Measurements from ENCODE around the gene LRRC3.

Gene LRRC3

GRCh38 chr21:44445145-44445812, 10.0 kb upstream of the LRRC3 start:
- no peak overlapping the region for H3K4me3 Mint-ChIP-seq
- no peaks in the 10 kb centered on the region for H3K4me1 Mint-ChIP-seq
- DNase-seq (ENCODE audit: low spot score in 2 of 2) (no peak), ATAC-seq (replicated peaks; ENCODE audit: extremely low read depth, poor library complexity, severe bottlenecking) (no peak)
- peaks cover 40% of the 10 kb centered on the region for H3K27me3 Mint-ChIP-seq
- H3K36me3 Mint-ChIP-seq (ENCODE audit: insufficient read depth), result peaks cover 3% of the 10 kb centered on the region
- no peaks in the 10 kb centered on the region for H3K9me3 Mint-ChIP-seq
- no peak overlapping the region for H3K27ac Mint-ChIP-seq (ENCODE audit: low read depth)

GRCh38 chr21:44448651-44449131, 6.6 kb upstream of the LRRC3 start:
- H3K27me3 Mint-ChIP-seq, result peaks cover 64% of the 10 kb centered on the region
- H3K36me3 Mint-ChIP-seq (ENCODE audit: insufficient read depth), result peaks cover 2% of the 10 kb centered on the region

GRCh38 chr21:44449473-44450363, 5.6 kb upstream of the LRRC3 start:
- Mint-ChIP-seq H3K4me3 (no peak overlapping the region), H3K27me3 (peaks cover 58% of the 10 kb centered on the region), H3K9me3 (peaks cover 9% of the 10 kb centered on the region), H3K4me1 (no peaks in the 10 kb centered on the region), H3K36me3 (ENCODE audit: insufficient read depth) (peaks cover 3% of the 10 kb centered on the region), H3K27ac (ENCODE audit: low read depth) (no peak overlapping the region)
- DNase-seq (ENCODE audit: low spot score in 2 of 2) (no peak), ATAC-seq (replicated peaks; ENCODE audit: extremely low read depth, poor library complexity, severe bottlenecking) (no peak)

More at GRCh38 chr21:44448651-44449131, 6.6 kb upstream of the LRRC3 start:
- DNase-seq (ENCODE audit: low spot score in 2 of 2), result no peak
- H3K4me1 Mint-ChIP-seq, result no peaks in the 10 kb centered on the region
- H3K4me3 Mint-ChIP-seq, result no peak overlapping the region
- ATAC-seq (replicated peaks; ENCODE audit: extremely low read depth, poor library complexity, severe bottlenecking), result no peak
- H3K27ac Mint-ChIP-seq (ENCODE audit: low read depth), result no peak overlapping the region
- H3K9me3 Mint-ChIP-seq, result peaks cover under 1% of the 10 kb centered on the region

GRCh38 chr21:44450402-44450801, 4.9 kb upstream of the LRRC3 start:
- peaks cover 9% of the 10 kb centered on the region for H3K9me3 Mint-ChIP-seq
- DNase-seq (ENCODE audit: low spot score in 2 of 2) (no peak), ATAC-seq (replicated peaks; ENCODE audit: extremely low read depth, poor library complexity, severe bottlenecking) (no peak)
- H3K27ac Mint-ChIP-seq (ENCODE audit: low read depth), result no peak overlapping the region
- H3K4me3 Mint-ChIP-seq, result no peak overlapping the region
- H3K36me3 Mint-ChIP-seq (ENCODE audit: insufficient read depth), result peaks cover 6% of the 10 kb centered on the region
- H3K4me1 Mint-ChIP-seq, result no peaks in the 10 kb centered on the region
- peaks cover 51% of the 10 kb centered on the region for H3K27me3 Mint-ChIP-seq

GRCh38 chr21:44450999-44451398, 4.3 kb upstream of the LRRC3 start:
- Mint-ChIP-seq H3K9me3 (peaks cover 9% of the 10 kb centered on the region), H3K36me3 (ENCODE audit: insufficient read depth) (peaks cover 6% of the 10 kb centered on the region), H3K4me1 (no peaks in the 10 kb centered on the region), H3K27ac (ENCODE audit: low read depth) (no peak overlapping the region), H3K4me3 (no peak overlapping the region), H3K27me3 (peaks cover 48% of the 10 kb centered on the region)
- ATAC-seq (replicated peaks; ENCODE audit: extremely low read depth, poor library complexity, severe bottlenecking) (no peak), DNase-seq (ENCODE audit: low spot score in 2 of 2) (no peak)

- peaks cover 6% of the 10 kb centered on the region for H3K36me3 Mint-ChIP-seq (ENCODE audit: insufficient read depth)
- DNase-seq (ENCODE audit: low spot score in 2 of 2) (no peak), ATAC-seq (replicated peaks; ENCODE audit: extremely low read depth, poor library complexity, severe bottlenecking) (no peak)
- peaks cover 43% of the 10 kb centered on the region for H3K27me3 Mint-ChIP-seq
- no peak overlapping the region for H3K4me3 Mint-ChIP-seq
- H3K9me3 Mint-ChIP-seq, result peaks cover 9% of the 10 kb centered on the region
- no peaks in the 10 kb centered on the region for H3K4me1 Mint-ChIP-seq
- no peak overlapping the region for H3K27ac Mint-ChIP-seq (ENCODE audit: low read depth)
Measured at GRCh38 chr21:44453120-44453519, 2.2 kb upstream of the LRRC3 start.

GRCh38 chr21:44454058-44454457, 1.3 kb upstream of the LRRC3 start:
- H3K27me3 Mint-ChIP-seq, result peaks cover 36% of the 10 kb centered on the region
- H3K27ac Mint-ChIP-seq (ENCODE audit: low read depth), result no peak overlapping the region
- no peak for ATAC-seq (replicated peaks; ENCODE audit: extremely low read depth, poor library complexity, severe bottlenecking)
- peaks cover 9% of the 10 kb centered on the region for H3K9me3 Mint-ChIP-seq
- H3K4me3 Mint-ChIP-seq, result peak overlapping the region; percentile 54
- H3K4me1 Mint-ChIP-seq, result no peaks in the 10 kb centered on the region
- H3K36me3 Mint-ChIP-seq (ENCODE audit: insufficient read depth), result peaks cover 4% of the 10 kb centered on the region
- no peak for DNase-seq (ENCODE audit: low spot score in 2 of 2)

GRCh38 chr21:44455524-44456213, 359 bp downstream of the LRRC3 start:
- DNase-seq (ENCODE audit: low spot score in 2 of 2) (no peak), ATAC-seq (replicated peaks; ENCODE audit: extremely low read depth, poor library complexity, severe bottlenecking) (peak; percentile 54)
- peaks cover 9% of the 10 kb centered on the region for H3K9me3 Mint-ChIP-seq
- peak overlapping the region; percentile 65 for H3K4me3 Mint-ChIP-seq
- peaks cover 21% of the 10 kb centered on the region for H3K27me3 Mint-ChIP-seq
- H3K36me3 Mint-ChIP-seq (ENCODE audit: insufficient read depth), result peaks cover 4% of the 10 kb centered on the region
- H3K27ac Mint-ChIP-seq (ENCODE audit: low read depth), result no peak overlapping the region
- no peaks in the 10 kb centered on the region for H3K4me1 Mint-ChIP-seq

- DNase-seq (ENCODE audit: low spot score in 2 of 2) (no peak), ATAC-seq (replicated peaks; ENCODE audit: extremely low read depth, poor library complexity, severe bottlenecking) (no peak)
- Mint-ChIP-seq H3K27me3 (peaks cover 14% of the 10 kb centered on the region), H3K4me3 (peak overlapping the region; percentile 65), H3K36me3 (ENCODE audit: insufficient read depth) (peaks cover 4% of the 10 kb centered on the region), H3K27ac (ENCODE audit: low read depth) (no peak overlapping the region), H3K9me3 (peaks cover 9% of the 10 kb centered on the region), H3K4me1 (no peaks in the 10 kb centered on the region)
Measured at GRCh38 chr21:44456214-44456914, 1.1 kb downstream of the LRRC3 start.

GRCh38 chr21:44456915-44457736, 1.8 kb downstream of the LRRC3 start:
- Mint-ChIP-seq H3K27me3 (peaks cover 6% of the 10 kb centered on the region), H3K9me3 (peaks cover 9% of the 10 kb centered on the region), H3K4me1 (no peaks in the 10 kb centered on the region), H3K27ac (ENCODE audit: low read depth) (no peak overlapping the region), H3K4me3 (peak overlapping the region; percentile 65), H3K36me3 (ENCODE audit: insufficient read depth) (peaks cover 4% of the 10 kb centered on the region)
- ATAC-seq (replicated peaks; ENCODE audit: extremely low read depth, poor library complexity, severe bottlenecking), result no peak
- DNase-seq (ENCODE audit: low spot score in 2 of 2), result no peak

GRCh38 chr21:44458971-44459711, 3.8 kb downstream of the LRRC3 start:
- H3K36me3 Mint-ChIP-seq (ENCODE audit: insufficient read depth), result peaks cover 4% of the 10 kb centered on the region
- no peak for DNase-seq (ENCODE audit: low spot score in 2 of 2)
- no peaks in the 10 kb centered on the region for H3K4me1 Mint-ChIP-seq
- no peak overlapping the region for H3K4me3 Mint-ChIP-seq
- no peak overlapping the region for H3K27ac Mint-ChIP-seq (ENCODE audit: low read depth)
- peaks cover 4% of the 10 kb centered on the region for H3K9me3 Mint-ChIP-seq
- H3K27me3 Mint-ChIP-seq, result no peaks in the 10 kb centered on the region
- no peak for ATAC-seq (replicated peaks; ENCODE audit: extremely low read depth, poor library complexity, severe bottlenecking)

Measured in central memory CD8-positive, alpha-beta T cell (primary cell).